Common myeloid progenitor, CD34-positive (primary cell): ENCODE measurements around the gene IGFBP7.

Experiments
- CTCF ChIA-PET: fragments of 350-600 bp; sonication (Branson Sonifier 250); formaldehyde crosslinking; loops from one replicate; lab custom pipeline; 2021; ENCODE audit warnings: antibody characterized with exemption; lab: Charles Lee
- POLR2A ChIA-PET: fragments of 350-600 bp; sonication (Branson Sonifier 250); formaldehyde crosslinking; loops from one replicate; lab custom pipeline; 2021; ENCODE audit warnings: antibody characterized with exemption; lab: Charles Lee
- DNase-seq, 3 donors: peaks; one replicate each; pipeline versions ENCODE4 v3.0.0 to v3.0.0-alpha.2; 2013
- H3K27ac ChIP-seq, 2 experiments: 1 replicate in 1 of 2; 2 replicates in 1 of 2; pipeline ENCODE4 v1.7.0; 2013; ENCODE audit warnings: inconsistent platforms in 2 of 2, low read length in 2 of 2, mild to moderate bottlenecking in 2 of 2, low read depth in 1 of 2, moderate library complexity in 1 of 2; ENCODE audit not compliant: severe bottlenecking in 2 of 2, insufficient read depth in 1 of 2, poor library complexity in 1 of 2
- H3K27me3 ChIP-seq, 5 experiments: replicated peaks in 2 of 5; 1 replicate in 3 of 5; 2 replicates in 2 of 5; pipeline versions ENCODE4 v1.6.1 to v1.7.0; 2013; ENCODE audit warnings: low read length in 4 of 5, mild to moderate bottlenecking in 2 of 5, moderate library complexity in 2 of 5, inconsistent platforms in 1 of 5; ENCODE audit not compliant: insufficient read depth in 5 of 5, control insufficient read depth in 4 of 5
- H3K36me3 ChIP-seq, 4 experiments: 1 replicate in 2 of 4; 2 replicates in 2 of 4; pipeline versions ENCODE4 v1.6.1 to v1.7.0; 2013; ENCODE audit warnings: low read length in 3 of 4, control low read depth in 1 of 4, mild to moderate bottlenecking in 1 of 4; ENCODE audit not compliant: control insufficient read depth in 4 of 4, insufficient read depth in 4 of 4
- H3K4me1 ChIP-seq, 4 experiments: 1 replicate in 3 of 4; 2 replicates in 1 of 4; pipeline versions ENCODE4 v1.6.1 to v1.7.1; 2013; ENCODE audit warnings: low read length in 3 of 4, mild to moderate bottlenecking in 3 of 4, control low read depth in 1 of 4, inconsistent platforms in 1 of 4, moderate library complexity in 1 of 4; ENCODE audit not compliant: control insufficient read depth in 4 of 4, insufficient read depth in 4 of 4; ENCODE audit errors: control extremely low read depth in 1 of 4
- H3K4me3 ChIP-seq, 7 experiments: 1 replicate in 4 of 7; 2 replicates in 3 of 7; pipeline versions ENCODE4 v1.5.1 to v1.7.0; 2013; ENCODE audit warnings: mild to moderate bottlenecking in 7 of 7, low read length in 6 of 7, moderate library complexity in 6 of 7, inconsistent platforms in 2 of 7, low read depth in 2 of 7, control low read depth in 1 of 7; ENCODE audit not compliant: insufficient read depth in 4 of 7, control insufficient read depth in 1 of 7; ENCODE audit errors: extremely low read depth in 1 of 7
- H3K9me3 ChIP-seq, 5 experiments: 1 replicate in 4 of 5; 2 replicates in 1 of 5; pipeline versions ENCODE4 v1.6.1 to v1.7.1; 2013; ENCODE audit warnings: low read length in 4 of 5, mild to moderate bottlenecking in 2 of 5, inconsistent platforms in 1 of 5, low read depth in 1 of 5, moderate library complexity in 1 of 5; ENCODE audit not compliant: control insufficient read depth in 4 of 5, insufficient read depth in 2 of 5; ENCODE audit errors: control extremely low read depth in 1 of 5
- WGBS: methylation state at CpG from one replicate; pipeline ENCODE4 v1.1.5; 2013; ENCODE audit not compliant: insufficient coverage; 5-methylcytosine and 5-hydroxymethylcytosine counted together

IGFBP7 gene

GRCh38 chr4:57098941-57099340 is 11.2 kb downstream of the IGFBP7 start:
- Histone ChIP-seq H3K27ac (no peak overlapping the region), H3K36me3 (peaks cover 0 to 28% (median 11%) of the 10 kb centered on the region in 4 experiments), H3K9me3 (no peaks in the 10 kb centered on the region), H3K4me1 (peaks cover 0 to 2% (median 0%) of the 10 kb centered on the region in 4 experiments), H3K4me3 (no peak overlapping the region), H3K27me3 (no peaks in the 10 kb centered on the region)
- POLR2A ChIA-PET: no interaction called here
- DNase-seq: no peak
- CTCF ChIA-PET: interaction anchor here (1.2 to 1.9 kb wide), 2 partner anchors 14 to 64 kb away, joined by 3 to 5 read pairs; no protein-coding TSS in a partner anchor

GRCh38 chr4:57098415-57098814 is 11.8 kb downstream of the IGFBP7 start:
- POLR2A ChIA-PET: no interaction called here
- Histone ChIP-seq H3K27me3 (no peaks in the 10 kb centered on the region), H3K9me3 (no peaks in the 10 kb centered on the region), H3K27ac (no peak overlapping the region), H3K4me1 (no peaks in the 10 kb centered on the region), H3K4me3 (no peak overlapping the region), H3K36me3 (peaks cover 0 to 28% (median 11%) of the 10 kb centered on the region in 4 experiments)
- 98% methylated on average over 5 of the region's 5 CpGs for WGBS
- CTCF ChIA-PET: interaction anchor here (1.2 to 1.9 kb wide), 2 partner anchors 15 to 65 kb away, joined by 3 to 5 read pairs; no protein-coding TSS in a partner anchor
- DNase-seq: no peak

GRCh38 chr4:57097711-57098110 is 12.5 kb downstream of the IGFBP7 start:
- H3K27ac ChIP-seq: no peak overlapping the region
- H3K36me3 ChIP-seq: peaks cover 0 to 28% (median 11%) of the 10 kb centered on the region in 4 experiments
- no peaks in the 10 kb centered on the region for H3K9me3 ChIP-seq
- H3K4me3 ChIP-seq: no peak overlapping the region
- no peak for DNase-seq
- H3K4me1 ChIP-seq: no peaks in the 10 kb centered on the region
- WGBS: 90% methylated on average over 2 of the region's 2 CpGs
- ChIA-PET CTCF (interaction anchor here (1.9 kb wide), 1 partner anchor 15 kb away, joined by 5 read pairs; no protein-coding TSS in a partner anchor), POLR2A (no interaction called here)
- H3K27me3 ChIP-seq: no peaks in the 10 kb centered on the region

GRCh38 chr4:57095956-57096355 is 14.2 kb downstream of the IGFBP7 start:
- Histone ChIP-seq H3K36me3 (peaks cover 0 to 18% (median 7%) of the 10 kb centered on the region in 4 experiments), H3K4me3 (no peak overlapping the region), H3K27me3 (no peaks in the 10 kb centered on the region), H3K27ac (no peak overlapping the region), H3K9me3 (no peaks in the 10 kb centered on the region), H3K4me1 (peaks cover 0 to 4% (median 2%) of the 10 kb centered on the region in 4 experiments)
- WGBS: 100% methylated on average over 1 of the region's 5 CpGs
- no peak for DNase-seq
- ChIA-PET CTCF (interaction anchor here (1.0 to 1.3 kb wide), 2 partner anchors 13 to 95 kb away, joined by 3 read pairs; no protein-coding TSS in a partner anchor), POLR2A (no interaction called here)

- 100% methylated on average over 2 of the region's 2 CpGs for WGBS
- Histone ChIP-seq H3K36me3 (peaks cover 0 to 13% (median 5%) of the 10 kb centered on the region in 4 experiments), H3K27me3 (no peaks in the 10 kb centered on the region), H3K27ac (no peak overlapping the region), H3K4me3 (no peak overlapping the region), H3K4me1 (peaks cover 0 to 9% (median 3%) of the 10 kb centered on the region in 4 experiments), H3K9me3 (no peaks in the 10 kb centered on the region)
- ChIA-PET POLR2A (no interaction called here), CTCF (interaction anchor here (1.0 kb wide), 1 partner anchor 14 kb away, joined by 3 read pairs; no protein-coding TSS in a partner anchor)
- no peak for DNase-seq
Measured at GRCh38 chr4:57095245-57095644, 14.9 kb downstream of the IGFBP7 start.

GRCh38 chr4:57094832-57095223 is 15.4 kb downstream of the IGFBP7 start:
- Histone ChIP-seq H3K9me3 (no peaks in the 10 kb centered on the region), H3K4me1 (peaks cover 0 to 13% (median 4%) of the 10 kb centered on the region in 4 experiments), H3K4me3 (no peak overlapping the region), H3K27me3 (no peaks in the 10 kb centered on the region), H3K36me3 (peaks cover 0 to 15% (median 6%) of the 10 kb centered on the region in 4 experiments), H3K27ac (no peak overlapping the region)
- 83% methylated on average over 2 of the region's 3 CpGs for WGBS
- ChIA-PET CTCF (interaction anchor here (1.1 kb wide), 1 partner anchor 12 kb away, joined by 4 read pairs; no protein-coding TSS in a partner anchor), POLR2A (no interaction called here)
- peak in 1 of 3 donors; percentile 28 for DNase-seq
